Osteoblast (primary cell): ENCODE data around the gene FGF16. TPM values are rescaled to one million over a fixed set of nuclear protein-coding genes. Genes with fewer than 3 reads are reported as not detected.

ENCODE experiments used
- DNase-seq: peaks from one replicate; pipeline ENCODE4 v3.0.0; 2011; ENCODE audit warnings: low spot score, mixed read lengths; ENCODE audit not compliant: insufficient read length; ENCODE audit errors: missing footprints
- H2AFZ ChIP-seq: 2 replicates; pipeline ENCODE4 v1.6.0; 2011; ENCODE audit warnings: mild to moderate bottlenecking, low read length
- H3K27ac ChIP-seq: 2 replicates; pipeline ENCODE4 v1.5.1; 2011; ENCODE audit warnings: mild to moderate bottlenecking, low read depth, low read length, moderate library complexity
- H3K27me3 ChIP-seq: 2 replicates; pipeline ENCODE4 v1.6.0; 2012; ENCODE audit warnings: mild to moderate bottlenecking, control low read depth, inconsistent platforms, low read length, moderate library complexity; ENCODE audit not compliant: insufficient read depth
- H3K36me3 ChIP-seq: 2 replicates; pipeline ENCODE4 v1.5.1; 2011; ENCODE audit warnings: mild to moderate bottlenecking, low read length, control low read depth, moderate library complexity; ENCODE audit not compliant: insufficient read depth
- H3K4me1 ChIP-seq: 2 replicates; pipeline ENCODE4 v1.5.1; 2011; ENCODE audit warnings: mild to moderate bottlenecking, low read length, control low read depth, moderate library complexity; ENCODE audit not compliant: insufficient read depth
- H3K4me2 ChIP-seq: 2 replicates; pipeline ENCODE4 v1.6.0; 2011; ENCODE audit warnings: mild to moderate bottlenecking, low read length; ENCODE audit not compliant: insufficient read depth
- H3K4me3 ChIP-seq: fragments of 200-600 bp; sonication (generic); 3 replicates; pipeline ENCODE4 v1.5.1; 2012; ENCODE audit warnings: mild to moderate bottlenecking, low read length, inconsistent platforms; ENCODE audit not compliant: insufficient read depth
- H3K79me2 ChIP-seq: 2 replicates; pipeline ENCODE4 v1.6.0; 2012; ENCODE audit warnings: mild to moderate bottlenecking, low read length, control low read depth, inconsistent platforms; ENCODE audit not compliant: insufficient read depth
- H3K9me3 ChIP-seq: 2 replicates; pipeline ENCODE4 v1.5.1; 2011; ENCODE audit warnings: low read depth, low read length, control low read depth
- H4K20me1 ChIP-seq: 2 replicates; pipeline ENCODE4 v1.6.0; 2012; ENCODE audit warnings: mild to moderate bottlenecking, low read length, control low read depth; ENCODE audit not compliant: insufficient read depth
- CTCF ChIP-seq: IDR thresholded peaks from 2 replicates; pipeline ENCODE4 v1.5.1; 2011; ENCODE audit warnings: mild to moderate bottlenecking, low read depth, low read length, moderate library complexity; ENCODE audit errors: extremely low read depth
- total RNA-seq: library from RNA; depleted of rRNA; stranded (reverse); fragments of >200 nt; gene quantifications from 2 replicates; pipeline ENCODE4 v1.2.3, GENCODE V29; 2012

Gene FGF16
- total RNA-seq, 1 donor = 0.36 TPM

- Histone ChIP-seq H4K20me1 (no peaks in the 10 kb centered on the region), H3K27ac (no peak overlapping the region), H3K27me3 (no peaks in the 10 kb centered on the region), H3K79me2 (no peaks in the 10 kb centered on the region), H3K9me3 (no peaks in the 10 kb centered on the region), H3K4me3 (no peak overlapping the region), H3K4me1 (peaks cover 5% of the 10 kb centered on the region), H3K4me2 (no peak overlapping the region), H3K36me3 (peaks cover under 1% of the 10 kb centered on the region), H2AFZ (no peak overlapping the region)
- TF ChIP-seq CTCF = no peak
- no peak for DNase-seq
Measured at GRCh38 chrX:77502951-77503525, 55.8 kb downstream of the FGF16 start.

GRCh38 chrX:77505227-77505626, 58.0 kb downstream of the FGF16 start:
- Histone ChIP-seq H3K79me2 (no peaks in the 10 kb centered on the region), H3K4me1 (peaks cover 5% of the 10 kb centered on the region), H3K4me2 (no peak overlapping the region), H3K9me3 (no peaks in the 10 kb centered on the region), H3K4me3 (no peak overlapping the region), H3K36me3 (peaks cover 5% of the 10 kb centered on the region), H2AFZ (no peak overlapping the region), H4K20me1 (no peaks in the 10 kb centered on the region), H3K27ac (no peak overlapping the region), H3K27me3 (no peaks in the 10 kb centered on the region)
- no peak for TF ChIP-seq CTCF
- DNase-seq = no peak
